Transverse colon (tissue), 4 donors: ENCODE data around the gene UBE2E2. TPM values are rescaled to one million over a fixed set of nuclear protein-coding genes. Genes with fewer than 3 reads are reported as not detected.

Source experiments
- DNase-seq: peaks from one replicate; pipeline ENCODE4 v3.0.0-alpha.2; 2019
- H3K27ac ChIP-seq, 4 donors: fragments of 200-600 bp; sonication (generic); 2 replicates each; pipeline ENCODE4 v1.5.1; 2016 to 2018; ENCODE audit warnings: inconsistent platforms in 4 of 4
- H3K27me3 ChIP-seq: fragments of 200-600 bp; sonication (generic); 2 replicates; pipeline ENCODE4 v1.5.1; 2017; ENCODE audit warnings: inconsistent platforms
- H3K36me3 ChIP-seq, 4 donors: fragments of 200-600 bp; sonication (generic); 2 replicates each; pipeline ENCODE4 v1.5.1; 2017 to 2019; ENCODE audit warnings: inconsistent platforms in 4 of 4
- H3K4me1 ChIP-seq, 4 donors: fragments of 200-600 bp; sonication (generic); 2 replicates each; pipeline ENCODE4 v1.5.1; 2017 to 2020; ENCODE audit warnings: inconsistent platforms in 4 of 4
- H3K4me3 ChIP-seq, 4 donors: fragments of 200-600 bp; sonication (generic); 1 replicate in 1 of 4; 2 replicates in 3 of 4; pipeline versions ENCODE4 v1.5.1 to v1.6.1; 2017 to 2019; ENCODE audit warnings: inconsistent platforms in 4 of 4
- H3K9me3 ChIP-seq, 2 donors: fragments of 200-600 bp; sonication (generic); 2 replicates each; pipeline ENCODE4 v1.5.1; 2017 to 2019; ENCODE audit warnings: inconsistent platforms in 2 of 2
- CTCF ChIP-seq, 5 experiments: fragments of 200-600 bp in 3 of 5; fragments of 450-650 bp in 2 of 5; sonication (generic) in 3 of 5; IDR thresholded peaks; 1 replicate in 2 of 5; 2 replicates in 3 of 5; pipeline ENCODE4 v1.5.1; 2016 to 2017; ENCODE audit warnings: antibody characterized with exemption in 5 of 5, inconsistent platforms in 3 of 5, mild to moderate bottlenecking in 2 of 5, moderate library complexity in 1 of 5
- EP300 ChIP-seq: sonication (generic); formaldehyde crosslinking; IDR thresholded peaks from one replicate; pipeline ENCODE4 v1.6.1; 2017; ENCODE audit warnings: antibody characterized with exemption, low read depth
- POLR2A ChIP-seq: fragments of 450-650 bp; IDR thresholded peaks from one replicate; pipeline ENCODE4 v1.6.1; 2016; ENCODE audit warnings: antibody characterized with exemption, mild to moderate bottlenecking, moderate library complexity
- POLR2AphosphoS5 ChIP-seq, 3 donors: sonication (generic); formaldehyde crosslinking; IDR thresholded peaks; one replicate each; pipeline ENCODE4 v1.6.1; 2016; ENCODE audit warnings: antibody characterized with exemption in 3 of 3
- WGBS, 2 donors: methylation state at CpG; one replicate each; pipeline ENCODE4 v1.1.5; 2018; ENCODE audit warnings: low coverage in 1 of 2; 5-methylcytosine and 5-hydroxymethylcytosine counted together
- in situ Hi-C, 4 donors: fragments of 200-750 bp; cut with MboI; loops; one replicate each; pipeline versions ENCODE4 v1.15.0 to v1.15.1; 2017; ENCODE audit warnings: low sequenced_read_pairs in 3 of 4, low pct_ligation_motif_present in 1 of 4, low pct_unique_long_range_greater_than_20kb in 1 of 4
- intact Hi-C: fragments of 100-400 bp; cut with DNase I; formaldehyde crosslinking; loops from one replicate; pipeline ENCODE4 v1.15.1; 2023; ENCODE audit warnings: low total_unique reads
- total RNA-seq, 4 donors: library from RNA; depleted of rRNA; stranded (reverse); fragments of >200 nt; gene quantifications; one replicate each; pipeline ENCODE4 v1.1.0, GENCODE V29; 2016

UBE2E2 gene
- total RNA-seq, 4 donors from 2014 or later = 5.4 to 133 (median 7.6) TPM

- WGBS, 2 donors = 70 to 90% methylated on average over 1 of the region's 1 CpG
- in situ Hi-C loops (no loop called here), intact Hi-C loops (no loop called here)
- Histone ChIP-seq H3K27ac (no peak overlapping the region), H3K9me3 (no peaks in the 10 kb centered on the region), H3K36me3 (no peaks in the 10 kb centered on the region), H3K4me3 (no peak overlapping the region), H3K27me3 (no peaks in the 10 kb centered on the region), H3K4me1 (no peaks in the 10 kb centered on the region)
- TF ChIP-seq EP300 = no peak
- TF ChIP-seq CTCF (IDR thresholded peaks at IDR 0.05) = no peak
- no peak for TF ChIP-seq POLR2A
- no peak for DNase-seq
Measured at GRCh38 chr3:23377928-23378672, 175.0 kb downstream of the UBE2E2 start.

GRCh38 chr3:23383875-23384274, 180.7 kb downstream of the UBE2E2 start:
- H3K36me3 ChIP-seq = no peaks in the 10 kb centered on the region
- no peak for DNase-seq
- no peaks in the 10 kb centered on the region for H3K4me1 ChIP-seq
- in situ Hi-C loops = no loop called here
- intact Hi-C loops = no loop called here
- WGBS, 2 donors = 77 to 80% methylated on average over 3 of the region's 3 CpGs
- no peak for TF ChIP-seq EP300
- TF ChIP-seq POLR2AphosphoS5 (IDR thresholded peaks at IDR 0.05) = no peak
- no peak for TF ChIP-seq CTCF (IDR thresholded peaks at IDR 0.05)
- no peak for TF ChIP-seq POLR2A
- H3K4me3 ChIP-seq = no peak overlapping the region
- H3K27me3 ChIP-seq = no peaks in the 10 kb centered on the region
- no peak overlapping the region for H3K27ac ChIP-seq
- H3K9me3 ChIP-seq = no peaks in the 10 kb centered on the region

GRCh38 chr3:23385327-23385726, 182.2 kb downstream of the UBE2E2 start:
- Histone ChIP-seq H3K4me3 (no peak overlapping the region), H3K36me3 (no peaks in the 10 kb centered on the region), H3K4me1 (no peaks in the 10 kb centered on the region), H3K27ac (no peak overlapping the region), H3K9me3 (no peaks in the 10 kb centered on the region), H3K27me3 (no peaks in the 10 kb centered on the region)
- TF ChIP-seq POLR2A (no peak), CTCF (IDR thresholded peaks at IDR 0.05) (no peak), POLR2AphosphoS5 (IDR thresholded peaks at IDR 0.05) (no peak), EP300 (no peak)
- DNase-seq = no peak
- WGBS, 2 donors = 33 to 81% methylated on average over 1 of the region's 1 CpG
- intact Hi-C loops = no loop called here
- in situ Hi-C loops = no loop called here

DNA sequence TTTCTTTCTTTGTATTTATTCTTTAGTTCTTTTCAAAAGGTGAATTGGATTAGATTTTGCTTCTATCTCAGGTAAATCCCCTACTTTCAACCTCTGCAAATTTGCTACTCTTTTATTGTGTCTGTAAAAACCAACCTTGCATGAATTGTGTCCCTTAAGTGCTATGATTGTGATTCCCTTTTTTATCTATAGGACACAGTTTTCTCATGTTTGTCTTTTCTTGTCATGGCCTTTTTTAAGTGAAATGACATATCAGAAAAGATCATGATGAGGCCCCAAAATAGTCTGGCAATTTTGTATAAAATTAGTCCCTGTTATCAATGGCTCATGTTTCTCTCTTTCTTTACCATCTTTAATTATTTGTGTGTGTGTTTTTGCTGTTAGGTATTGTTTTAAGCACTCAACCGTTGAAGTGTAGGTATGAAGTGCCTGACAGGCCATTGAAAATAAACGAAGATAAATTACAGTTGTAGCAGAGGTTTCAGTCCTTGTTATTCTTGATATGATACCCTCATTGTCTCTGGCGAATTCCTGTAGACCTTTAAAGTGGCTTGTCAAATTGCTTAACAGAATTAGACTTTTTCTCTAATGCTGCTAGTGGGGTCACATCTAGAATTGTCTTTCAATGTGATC, 184.3 kb downstream of the UBE2E2 start:
- DNase-seq = no peak
- Histone ChIP-seq H3K4me3 (no peak overlapping the region), H3K27me3 (no peaks in the 10 kb centered on the region), H3K36me3 (no peaks in the 10 kb centered on the region), H3K27ac (no peak overlapping the region), H3K9me3 (no peaks in the 10 kb centered on the region), H3K4me1 (no peaks in the 10 kb centered on the region)
- 63 to 69% methylated on average over 3 of the region's 3 CpGs for WGBS, 2 donors
- intact Hi-C loops (no loop called here), in situ Hi-C loops (no loop called here)
- TF ChIP-seq POLR2A = no peak
- no peak for TF ChIP-seq POLR2AphosphoS5 (IDR thresholded peaks at IDR 0.05)
- TF ChIP-seq EP300 = no peak
- TF ChIP-seq CTCF (IDR thresholded peaks at IDR 0.05) = no peak
